NCI-H1105 (cell line): Measurements from ENCODE around the gene OLFM2.
"Not testable (repeated sequence)": the region's sequence is repeated elsewhere in the genome, so short reads cannot be mapped to it uniquely, and the experiment has no call there.

ENCODE experiments used
- DNase-seq: peaks from one replicate; lab custom pipeline; 2025; lab: John Stamatoyannopoulos, UW

OLFM2 gene

DNA sequence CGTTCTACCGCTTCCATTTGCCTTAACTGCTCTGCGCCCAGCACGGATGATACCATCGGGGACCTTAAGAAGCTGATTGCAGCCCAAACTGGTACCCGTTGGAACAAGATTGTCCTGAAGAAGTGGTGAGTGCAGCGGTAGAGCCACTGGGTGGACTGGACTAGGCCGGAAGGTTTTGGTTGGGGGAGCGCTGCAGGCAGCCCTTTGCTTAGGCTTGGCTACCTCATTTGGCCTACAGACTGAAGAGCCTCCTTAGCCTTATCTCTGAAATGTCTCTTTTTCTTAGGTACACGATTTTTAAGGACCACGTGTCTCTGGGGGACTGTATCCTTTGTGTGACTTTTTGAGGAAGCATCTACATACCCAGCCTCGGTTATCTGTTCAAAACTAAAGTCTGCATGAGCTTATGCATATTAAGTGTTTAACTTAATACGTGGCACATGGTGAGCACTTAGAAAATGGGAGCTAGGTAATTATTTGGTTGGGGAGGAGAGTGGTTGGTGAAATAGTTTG, 107.7 kb downstream of the OLFM2 start:
- no peak for DNase-seq

GRCh38 chr19:9827289-9828238, 108.8 kb downstream of the OLFM2 start, which contains the start of gene UBL5:
Gene UBL5, plus strand, starts transcription at chr19:9827918. Its CDS starts 420 bp downstream, at chr19:9828338.
- DNase-seq, result peak; percentile 88

- no peak for DNase-seq
These were observed 112.5 kb downstream of the OLFM2 start for GRCh38 chr19:9823816-9824215.

GRCh38 chr19:9820034-9820433, 116.3 kb downstream of the OLFM2 start:
- not testable (repeated sequence) for DNase-seq

DNA sequence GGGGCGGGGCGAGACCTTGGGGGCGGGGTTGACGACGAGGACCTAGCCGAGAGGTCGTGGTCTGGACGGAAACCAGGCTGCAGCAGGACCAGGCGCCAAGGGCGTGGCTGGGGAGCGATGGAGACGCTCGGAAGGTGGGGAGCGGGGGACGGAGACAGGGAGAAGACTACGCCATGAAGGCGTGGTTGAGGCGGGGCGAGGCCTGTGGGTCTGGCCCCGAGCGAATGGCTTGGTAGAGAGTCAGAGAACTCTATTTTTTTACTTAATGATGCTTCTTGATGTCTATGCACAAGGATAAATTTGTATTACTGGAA, 116.8 kb downstream of the OLFM2 start:
- DNase-seq, result no peak

DNA sequence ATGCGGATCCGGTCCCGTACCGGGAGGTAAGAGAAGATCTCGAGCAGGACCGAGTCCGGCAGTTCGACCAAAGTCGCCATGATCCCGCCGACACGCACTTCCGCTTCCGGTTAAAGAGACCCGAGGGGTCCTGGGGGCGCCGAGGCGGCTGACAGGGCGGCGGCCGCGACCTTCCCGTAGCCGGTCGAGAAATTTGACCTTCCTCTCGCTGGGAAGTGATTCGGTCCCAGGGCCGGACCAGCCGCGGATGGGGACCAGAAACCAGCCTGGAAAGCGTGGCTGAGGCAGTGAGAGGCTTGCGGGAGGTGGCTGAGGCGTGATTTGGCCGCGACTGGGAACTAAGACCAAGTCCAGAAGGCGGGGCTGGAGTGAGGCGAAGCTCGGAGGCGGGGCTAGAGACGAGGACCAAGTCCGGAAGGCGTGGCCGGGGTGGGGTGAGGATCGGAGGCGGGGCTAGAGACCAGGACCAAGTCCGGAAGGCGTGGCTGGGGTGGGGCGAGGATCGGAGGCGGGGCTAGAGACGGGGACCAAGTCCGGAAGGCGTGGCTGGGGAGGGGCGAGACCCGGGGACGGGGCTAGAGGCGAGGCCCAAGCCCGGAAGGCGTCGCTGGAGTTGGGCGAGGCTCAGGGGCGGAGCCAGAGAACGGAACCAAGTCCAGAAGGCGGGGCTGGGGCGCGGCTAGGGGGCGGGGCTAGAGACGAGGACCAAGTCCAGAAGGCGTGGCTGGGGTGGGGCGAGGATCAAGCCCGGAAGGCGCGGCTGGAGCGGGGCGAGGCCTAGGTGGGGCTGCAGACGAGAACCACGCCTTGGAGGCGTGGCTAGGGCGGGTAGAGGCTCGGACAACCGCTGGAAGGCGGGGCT, 117.3 kb downstream of the OLFM2 start, which contains the start of gene FBXL12:
Gene FBXL12, minus strand, starts transcription at position 346 of the 862 bp plus-strand sequence. Its CDS starts 266 bp downstream, at position 80.
- peak; percentile 100 for DNase-seq

- DNase-seq, result no peak
These were observed 118.1 kb downstream of the OLFM2 start for GRCh38 chr19:9818175-9818733.

DNA sequence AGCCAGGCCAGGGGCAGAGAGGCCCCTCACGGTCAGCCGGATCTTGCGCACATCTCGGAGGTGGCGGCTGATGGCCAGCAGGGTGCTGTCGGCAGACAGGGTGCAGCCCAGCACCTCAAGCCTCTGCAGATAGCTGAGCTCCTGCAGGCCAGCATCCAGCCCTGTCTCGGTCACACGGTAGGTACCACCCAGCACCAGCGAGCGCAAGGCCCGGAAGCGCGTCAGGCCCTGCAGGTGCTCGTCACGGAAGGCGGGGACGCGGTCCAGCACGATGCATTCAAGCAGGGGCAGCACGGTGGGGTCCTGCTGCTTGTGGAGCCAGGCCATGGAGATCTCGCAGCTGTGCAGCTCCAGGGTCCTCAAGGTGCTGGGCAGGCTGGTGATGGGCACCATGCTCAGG, 125.2 kb downstream of the OLFM2 start:
- DNase-seq, result no peak

GRCh38 chr19:9808855-9809824, 127.2 kb downstream of the OLFM2 start:
- DNase-seq, result no peak

GRCh38 chr19:9806803-9807202, 129.5 kb downstream of the OLFM2 start:
- DNase-seq, result no peak
